Stimulated activated CD8-positive, alpha-beta memory T cell treated with anti-CD3 and anti-CD28 coated beads, Interleukin-4, amount 100 ng/mL, for 48 hours (primary cell): ENCODE results near the gene ULK2.
"Not testable (repeated sequence)": the region's sequence is repeated elsewhere in the genome, so short reads cannot be mapped to it uniquely, and the experiment has no call there.

Experiments
- DNase-seq: peaks from one replicate; pipeline ENCODE4 v3.0.0-alpha.2; 2020

ULK2 gene

DNA sequence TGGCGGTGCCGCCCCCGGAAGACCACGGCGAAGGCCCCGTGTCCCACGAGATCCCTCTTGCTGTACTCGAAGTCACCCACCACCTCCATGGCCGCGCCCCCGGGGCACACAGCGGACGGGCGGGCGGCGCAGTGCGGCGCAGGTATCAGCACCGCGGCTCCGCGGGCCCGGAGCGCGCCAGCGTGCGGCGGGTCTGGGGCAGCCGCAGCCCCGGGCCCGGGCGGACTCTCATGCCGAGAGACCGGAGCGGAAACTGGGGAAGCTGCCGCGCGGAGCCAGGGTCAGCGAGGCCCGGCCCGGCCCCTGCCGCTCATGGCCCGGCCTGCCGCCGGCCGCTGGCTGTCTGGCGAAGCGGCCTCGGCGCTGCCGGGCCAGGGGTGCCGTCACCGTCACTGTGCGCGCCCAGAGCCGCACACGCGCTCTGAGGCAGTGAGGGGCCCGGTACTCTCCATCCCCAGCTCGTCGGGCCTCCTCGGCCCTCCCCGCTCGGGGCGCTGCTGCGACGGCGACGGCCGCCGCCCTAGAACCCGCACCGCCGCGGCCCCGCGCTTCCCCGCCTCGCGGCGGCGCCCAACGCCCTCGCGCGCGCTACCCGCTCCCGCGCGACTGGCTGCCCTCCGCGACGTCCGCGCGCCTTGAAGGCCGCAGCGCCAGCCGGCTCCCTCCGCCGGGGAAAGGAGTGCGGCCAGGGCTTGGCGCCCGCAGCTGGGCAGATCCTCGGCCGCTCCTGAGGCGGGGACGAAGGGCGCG is at the start of gene ULK2:
Gene ULK2 (minus strand): TSS at position 608 of the 750 bp plus-strand sequence. CDS start 519 bp downstream, at position 89.
- peak; percentile 61 for DNase-seq

DNA sequence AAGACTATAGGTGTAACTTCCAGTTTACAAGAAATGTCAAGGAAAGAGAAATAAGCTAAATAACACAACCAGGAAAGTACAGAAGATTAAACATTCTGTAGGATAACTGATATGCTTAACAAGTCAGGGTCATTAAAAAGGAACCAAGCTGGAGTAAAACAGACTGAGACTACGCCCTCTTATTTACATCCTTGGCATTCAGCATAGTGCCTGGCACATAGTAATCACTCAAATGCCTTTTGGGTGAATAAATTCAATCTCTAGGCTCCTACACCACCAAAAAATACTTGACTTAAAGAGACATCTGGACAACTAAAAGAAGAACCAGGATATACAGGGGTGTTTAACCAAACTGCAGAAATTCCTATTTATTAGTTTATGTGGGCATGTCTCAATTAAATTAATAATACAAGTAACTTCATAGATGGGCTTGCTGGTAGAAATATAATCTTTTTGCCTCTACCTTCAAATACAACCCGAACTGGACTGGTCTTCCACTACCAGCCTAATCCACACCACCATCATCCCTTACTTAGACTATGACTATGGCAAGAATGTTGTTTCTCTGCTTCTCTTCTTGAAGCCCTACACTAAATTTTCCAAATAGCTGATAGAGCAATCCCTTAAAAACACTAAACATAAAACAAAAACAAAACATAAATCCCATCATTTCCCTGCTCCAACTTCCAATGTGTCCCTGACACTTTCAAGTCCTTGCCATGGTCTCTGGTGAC is 47.7 kb upstream of the ULK2 start:
- no peak for DNase-seq

DNA sequence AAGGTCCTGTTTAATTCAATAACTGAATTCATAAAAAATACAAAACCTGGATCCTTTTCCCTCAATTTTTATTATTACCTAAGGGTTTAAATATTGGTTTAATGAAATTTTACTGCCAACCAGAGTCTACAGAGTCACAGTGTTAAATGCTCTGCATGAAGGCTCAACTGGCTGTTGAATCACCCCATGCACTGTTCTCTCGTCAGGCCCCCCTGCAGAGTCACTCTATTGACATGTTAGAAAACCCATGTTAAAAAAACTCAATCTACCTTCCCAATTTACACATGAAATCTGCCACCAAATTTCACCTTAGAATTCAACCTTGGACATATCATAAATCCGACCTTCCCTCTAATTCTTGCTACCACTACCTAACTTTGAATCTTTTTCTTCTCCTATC is 43.3 kb upstream of the ULK2 start:
- no peak for DNase-seq

DNA sequence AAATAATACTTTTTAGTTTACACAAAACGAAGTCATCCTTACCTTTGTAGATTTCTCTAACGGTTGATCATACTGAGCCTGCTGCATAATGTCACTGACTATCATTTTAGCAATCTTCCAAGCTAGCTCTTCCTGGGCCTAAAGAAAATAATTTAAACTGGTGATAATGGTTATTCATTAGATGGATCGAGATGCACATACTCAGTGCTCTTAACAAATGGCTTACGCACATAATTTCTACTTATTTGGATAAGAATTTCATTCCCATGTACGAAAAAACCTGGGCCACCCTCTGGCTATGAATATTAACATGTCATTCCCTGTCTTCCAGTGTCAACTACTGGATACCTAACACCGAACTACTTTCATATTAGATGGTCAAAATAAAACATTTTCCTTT is 41.4 kb upstream of the ULK2 start:
- no peak for DNase-seq

DNA sequence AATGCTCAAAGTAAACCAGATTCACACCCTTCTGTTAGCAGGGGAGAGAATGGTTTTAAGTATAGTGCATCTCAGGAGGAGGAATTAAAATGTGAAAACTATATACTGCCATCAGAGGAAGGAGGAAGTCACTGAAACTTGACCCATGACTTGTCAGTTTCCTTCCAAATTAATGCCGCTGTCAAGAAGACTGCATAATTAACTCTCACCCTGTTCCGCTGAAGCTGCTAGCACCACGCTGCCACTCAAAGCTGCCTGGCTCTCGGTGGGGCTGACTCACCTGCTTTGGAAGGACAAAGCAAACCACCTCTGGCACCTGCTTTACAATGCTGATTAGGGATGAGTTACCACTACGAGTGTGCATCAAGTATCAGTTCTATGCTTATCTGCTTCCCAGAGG is 37.8 kb upstream of the ULK2 start:
- DNase-seq = no peak

DNA sequence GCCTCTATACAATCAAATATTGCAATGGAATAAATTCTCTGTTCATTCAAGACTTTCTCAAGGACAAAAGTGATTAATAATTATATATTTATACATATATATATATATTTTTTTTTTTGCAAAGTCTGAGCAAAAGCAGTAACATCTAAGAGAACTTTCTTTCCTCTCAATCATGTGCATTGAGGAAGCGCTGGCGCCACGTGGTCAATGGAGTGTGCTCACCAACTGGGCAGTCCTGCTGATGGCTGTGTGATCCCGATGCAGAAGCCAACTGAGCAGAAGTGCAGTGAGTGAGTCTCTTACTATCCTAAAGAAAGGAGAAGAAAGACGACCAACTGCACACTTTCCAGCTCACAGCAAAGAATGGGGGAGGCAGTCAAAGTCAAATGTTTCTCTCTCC is 37.2 kb upstream of the ULK2 start:
- no peak for DNase-seq

DNA sequence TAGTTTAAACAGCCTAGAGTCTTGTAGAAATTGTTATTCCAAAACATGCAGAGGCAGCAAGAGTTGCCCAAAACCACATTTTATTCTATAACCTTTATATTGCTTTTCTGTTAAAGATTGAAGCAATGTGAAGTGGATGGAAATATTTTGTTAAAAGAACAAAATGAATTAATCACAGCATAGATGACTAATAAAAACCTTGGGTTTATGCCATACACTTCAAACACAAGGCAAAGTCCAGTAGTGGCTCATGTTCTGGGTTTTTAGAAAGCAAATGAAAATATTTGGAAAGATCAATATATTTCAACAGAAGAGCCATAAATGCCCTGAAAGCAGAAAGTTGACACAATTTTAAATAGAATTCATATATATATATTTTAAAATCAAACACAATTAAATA is 36.7 kb upstream of the ULK2 start:
- no peak for DNase-seq

DNA sequence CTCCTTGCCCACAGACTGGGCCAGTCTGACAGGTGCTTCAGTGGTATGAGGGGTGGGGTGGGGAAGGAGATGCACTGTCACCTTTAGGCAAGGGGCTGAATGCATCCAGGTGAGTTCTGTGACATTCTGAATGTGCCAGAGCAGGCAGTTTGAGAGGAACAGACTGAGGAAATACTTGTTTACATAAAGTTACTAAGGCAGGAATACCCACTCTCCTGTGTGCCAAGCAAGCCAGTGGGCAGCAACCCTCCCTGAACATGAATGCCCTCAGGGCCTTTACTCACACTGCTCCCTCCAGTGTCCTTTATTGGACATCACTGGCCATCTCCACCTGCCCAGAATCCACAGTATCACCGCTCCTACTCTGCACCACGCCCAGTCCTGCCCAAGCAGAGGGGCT is 33.1 kb upstream of the ULK2 start:
- DNase-seq = no peak

DNA sequence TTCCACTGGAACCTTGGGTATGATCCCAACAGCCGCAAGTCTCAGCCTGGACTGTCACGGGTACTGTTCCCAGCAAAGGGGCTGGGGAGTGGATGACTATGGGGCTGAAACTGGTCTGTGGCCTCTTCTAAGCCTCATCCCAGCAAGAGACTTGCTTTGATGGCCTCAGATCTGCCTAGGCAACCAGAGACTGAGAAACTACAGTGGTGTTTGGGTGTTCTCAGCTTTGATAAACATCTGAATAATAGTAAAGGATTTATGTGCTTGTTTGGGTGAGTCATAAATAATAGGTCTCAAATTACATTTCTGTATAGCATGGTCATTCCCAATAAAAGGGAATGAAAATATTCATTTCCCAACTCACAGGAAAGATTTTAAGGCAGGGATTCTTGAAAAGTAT is 30.2 kb upstream of the ULK2 start:
- no peak for DNase-seq

DNA sequence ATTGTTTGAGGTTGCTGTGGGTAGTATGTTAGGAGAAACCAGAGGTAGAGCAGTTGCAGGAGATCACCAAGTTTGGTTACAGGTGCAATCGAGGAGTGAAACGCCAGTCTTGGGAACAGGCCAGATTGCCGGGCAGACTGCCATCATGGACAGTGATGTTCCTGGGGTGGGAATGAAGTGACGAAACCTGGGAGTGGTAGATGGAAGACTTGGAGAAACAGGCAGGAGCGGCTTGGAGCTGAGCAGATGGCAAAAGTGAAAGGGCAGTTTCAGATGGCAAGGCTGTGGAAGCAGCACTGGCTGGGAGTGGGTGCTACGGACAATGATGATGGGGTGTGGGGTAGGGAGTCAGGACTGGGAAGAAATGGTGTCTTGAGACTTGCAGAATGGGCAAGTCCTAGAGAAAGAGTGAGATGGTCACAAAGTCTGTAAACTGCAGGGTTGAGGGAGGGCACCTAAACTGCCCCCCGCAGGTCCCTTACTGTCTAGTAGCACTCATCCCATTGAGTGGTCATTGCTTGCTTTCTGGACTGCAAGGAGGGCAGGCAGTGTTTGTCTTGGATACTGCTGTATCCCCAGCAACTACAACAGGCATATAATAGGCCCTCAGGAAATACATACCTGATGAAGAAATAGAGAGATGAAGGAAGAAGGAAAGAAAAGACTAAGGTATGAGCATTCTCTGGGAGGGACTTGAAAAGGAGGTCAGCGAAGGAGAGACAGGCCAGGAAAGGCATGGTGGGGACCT is 29.5 kb upstream of the ULK2 start:
- DNase-seq = no peak

DNA sequence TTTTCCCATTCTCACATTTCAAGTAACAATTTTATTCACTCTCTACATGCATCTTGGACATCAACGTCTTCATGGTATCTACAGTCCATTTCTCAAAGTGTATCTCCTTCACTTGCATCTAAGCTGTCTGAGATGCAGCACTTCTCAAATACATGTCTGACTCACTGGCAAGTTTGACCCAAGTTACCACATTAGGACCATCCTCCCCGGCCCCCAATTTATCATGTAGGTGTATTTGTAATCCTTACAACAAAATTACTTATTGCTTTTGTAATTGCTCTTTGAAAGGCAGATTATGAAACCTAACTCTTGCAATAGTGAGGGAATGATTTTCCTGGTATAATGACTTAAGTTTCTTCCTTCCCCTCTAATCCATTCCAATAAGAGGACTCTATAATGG is 28.9 kb upstream of the ULK2 start:
- no peak for DNase-seq

DNA sequence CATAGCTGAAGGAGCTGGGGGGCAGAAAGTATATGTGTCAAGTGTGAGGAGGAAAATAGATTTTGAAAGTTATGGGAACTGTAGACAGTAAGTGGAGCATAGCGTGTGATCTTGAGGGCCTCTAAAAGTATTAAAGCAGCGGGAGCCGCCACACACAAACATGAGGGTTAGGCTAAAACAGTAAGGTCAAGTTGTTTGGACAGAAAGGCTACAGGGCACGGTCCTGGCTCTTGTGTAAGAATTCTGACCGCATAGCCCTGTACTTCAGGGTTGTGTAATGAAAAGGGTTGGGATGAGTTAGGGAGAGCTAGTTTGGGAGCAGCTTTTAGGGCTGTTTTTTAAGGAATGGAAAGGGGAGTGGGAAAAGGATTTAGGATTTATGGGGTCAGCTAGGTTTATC is 22.8 kb upstream of the ULK2 start:
- DNase-seq = not testable (repeated sequence)

DNA sequence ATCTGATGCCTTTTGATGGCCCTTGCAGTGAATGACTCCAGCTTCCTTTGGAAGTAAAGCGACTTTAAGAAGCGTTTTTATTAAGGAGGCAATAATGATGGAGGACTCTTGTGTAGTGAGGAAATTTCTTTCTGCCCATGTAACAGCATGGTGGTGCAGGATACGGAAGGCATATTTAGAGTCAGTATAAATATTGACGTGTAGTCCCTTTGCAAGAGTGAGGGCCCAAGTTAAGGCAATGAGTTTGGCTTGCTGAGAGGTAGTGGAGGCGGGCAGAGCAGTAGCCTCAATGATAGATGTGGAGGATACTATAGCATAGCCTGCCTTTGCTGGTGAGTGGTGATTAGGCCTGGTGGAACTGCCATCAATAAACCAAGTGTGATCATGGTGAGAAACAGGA is 22.3 kb upstream of the ULK2 start:
- DNase-seq = not testable (repeated sequence)

DNA sequence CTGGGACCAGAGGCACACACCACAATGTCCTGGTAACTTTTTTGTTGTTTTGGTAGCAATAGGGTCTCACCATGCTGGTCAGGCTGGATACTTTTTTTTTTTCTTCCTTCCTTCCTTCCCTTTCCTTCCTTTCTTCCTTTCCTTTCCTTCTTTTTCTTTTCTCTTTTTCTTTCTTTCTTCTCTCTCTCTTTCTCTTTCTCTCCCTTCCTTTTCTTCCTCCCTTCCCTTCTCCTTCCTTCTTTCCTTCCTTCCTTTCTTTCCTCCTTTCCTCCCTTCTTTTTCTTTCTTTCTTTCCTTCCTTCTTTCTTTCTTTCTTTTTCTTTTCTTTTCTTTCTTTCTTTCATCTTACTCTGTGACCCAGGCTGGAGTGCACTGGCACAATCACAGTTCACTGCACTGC is 18.4 kb upstream of the ULK2 start:
- no peak for DNase-seq

DNA sequence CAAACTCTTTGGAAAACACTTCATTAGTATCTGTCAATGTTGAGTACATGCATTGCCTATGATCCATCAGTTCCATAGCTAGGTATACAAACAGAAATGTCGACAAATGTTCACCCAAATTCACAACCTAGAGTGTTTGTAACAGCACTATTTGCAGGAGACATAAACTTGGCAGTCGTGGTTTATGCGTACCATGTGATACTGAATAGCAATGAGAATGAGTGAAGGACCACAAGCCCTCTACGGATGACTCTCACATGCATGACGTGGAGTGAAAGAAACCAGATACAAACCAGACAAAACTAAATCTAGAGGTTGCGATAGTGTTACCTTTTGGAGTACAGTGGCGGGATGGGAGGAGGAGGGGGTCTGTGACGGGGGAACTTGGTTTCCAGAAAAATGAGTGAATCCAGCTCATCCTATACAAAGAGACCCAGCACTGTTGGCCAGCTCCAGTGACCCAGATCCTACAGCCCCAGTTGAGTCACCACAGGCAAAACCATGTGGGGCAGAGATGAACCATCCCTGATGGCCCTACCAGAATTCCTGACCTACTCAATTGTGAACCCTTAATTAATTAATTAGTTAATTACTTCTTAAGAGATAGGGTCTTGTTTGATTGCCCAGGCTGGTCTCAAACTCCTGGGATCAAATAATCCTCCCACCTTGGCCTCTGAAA is 15.9 kb upstream of the ULK2 start:
- DNase-seq = no peak

DNA sequence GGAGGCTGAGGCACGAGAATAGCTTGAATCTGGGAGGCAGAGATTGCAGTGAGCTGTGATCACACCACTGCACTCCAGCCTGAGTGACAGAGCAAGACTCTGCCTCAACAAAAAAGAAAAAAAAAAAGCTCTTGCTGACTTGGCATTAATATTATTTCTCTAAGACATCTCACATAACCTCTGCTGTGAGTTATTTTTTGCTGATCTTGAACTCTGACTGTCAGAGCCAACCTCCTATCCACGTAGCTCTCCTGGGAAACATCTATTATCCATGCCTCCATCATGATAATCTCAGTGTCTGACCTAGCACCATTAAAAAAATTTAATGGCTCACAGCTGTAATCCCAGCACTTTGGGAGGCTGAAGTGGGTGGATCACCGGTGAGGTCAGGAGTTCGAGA is 12.7 kb upstream of the ULK2 start:
- no peak for DNase-seq

DNA sequence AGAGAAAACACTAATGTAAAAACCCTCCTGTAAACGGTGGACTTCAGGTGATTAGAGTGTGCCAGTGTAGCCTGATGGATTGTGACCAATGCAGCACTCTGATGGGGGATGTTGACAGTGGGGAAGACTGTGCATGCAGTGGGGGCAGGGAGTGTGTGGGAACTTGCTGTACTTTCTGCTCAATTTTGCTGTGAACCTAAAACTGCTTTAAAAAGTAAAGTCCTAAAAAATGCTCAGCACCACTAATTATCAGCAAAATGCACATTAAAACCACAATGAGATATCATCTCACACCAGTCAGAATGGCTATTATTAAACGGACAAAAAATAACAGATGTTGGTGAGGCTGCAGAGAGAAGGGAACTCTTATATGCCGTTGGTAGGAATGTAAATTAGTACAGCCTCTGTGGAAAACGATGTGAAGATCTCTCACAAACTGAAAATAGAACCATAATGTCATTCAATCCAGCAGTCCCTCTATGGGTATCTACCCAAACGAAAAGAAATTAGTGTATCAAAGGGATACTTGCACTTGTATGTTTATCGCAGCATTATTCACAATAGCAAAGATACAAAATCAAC is 9.7 kb upstream of the ULK2 start:
- no peak for DNase-seq

DNA sequence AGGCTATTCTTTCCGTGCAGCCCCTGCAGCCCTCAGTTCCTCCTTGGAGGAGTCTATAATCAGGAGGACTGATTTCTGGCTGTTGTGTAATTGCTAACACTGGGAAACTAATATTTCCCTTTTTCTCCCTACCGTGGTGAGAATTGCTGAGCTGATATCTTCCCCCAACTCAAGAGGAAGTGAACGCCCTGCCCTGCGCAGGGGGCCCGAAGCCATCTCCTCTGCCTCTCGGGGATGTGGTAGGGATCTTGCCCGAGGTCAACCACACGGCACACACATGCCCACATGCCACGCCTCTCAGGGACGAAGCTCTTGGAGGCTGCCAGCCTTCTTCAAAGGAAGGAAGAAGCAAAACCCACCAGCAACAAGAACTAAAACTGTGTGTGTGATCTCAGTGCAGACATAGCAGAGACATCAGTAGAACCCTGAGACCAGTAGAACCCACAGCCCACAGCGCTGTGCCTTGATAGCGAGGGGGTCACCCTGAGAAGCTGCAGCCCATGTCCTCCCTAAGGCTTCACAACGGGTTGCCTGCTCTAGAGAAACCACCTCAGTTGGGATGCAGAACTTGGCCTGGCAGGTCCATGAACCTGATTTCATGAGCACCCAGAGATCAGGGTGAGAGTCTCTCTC is 8.9 kb upstream of the ULK2 start:
- DNase-seq = peak; percentile 45

DNA sequence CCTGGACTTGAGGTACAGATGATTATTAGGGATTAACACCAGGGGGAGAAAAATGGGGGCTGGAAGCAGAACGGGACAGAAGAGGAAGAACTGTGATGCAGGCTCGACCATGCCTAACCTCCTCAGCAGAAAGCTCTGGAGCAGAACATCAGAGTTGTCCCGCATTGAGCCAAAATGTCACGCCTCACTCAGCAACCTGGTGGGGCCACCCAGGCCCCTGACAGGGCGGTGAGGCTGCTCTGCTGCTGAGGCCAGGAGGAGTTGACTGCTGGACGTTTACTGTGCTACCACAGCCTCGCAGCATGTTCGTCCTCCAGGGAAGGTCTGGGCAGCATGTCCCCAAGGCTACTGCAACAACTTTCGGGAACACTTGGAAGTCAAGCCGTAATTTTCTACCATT is 6.5 kb upstream of the ULK2 start:
- DNase-seq = no peak

DNA sequence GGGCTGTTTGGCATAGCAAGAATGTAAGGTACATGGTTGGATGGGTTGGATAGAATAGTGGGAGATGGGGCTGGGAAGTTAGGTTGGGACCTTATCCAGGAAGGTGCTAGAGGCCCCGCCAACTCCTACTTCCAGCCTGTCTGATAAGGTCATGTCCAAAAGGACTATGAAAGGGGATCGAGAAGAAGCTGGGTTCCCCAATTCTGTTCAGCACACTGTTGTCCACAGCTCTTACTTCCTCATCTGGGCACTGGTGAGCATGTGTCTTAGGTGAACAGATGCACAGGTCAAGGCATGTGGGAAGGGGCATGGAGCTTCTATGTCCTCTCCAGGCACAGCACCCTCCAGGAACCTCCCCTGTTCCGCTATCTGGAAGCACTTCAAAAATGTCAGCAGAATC is 5.6 kb upstream of the ULK2 start:
- DNase-seq = no peak

DNA sequence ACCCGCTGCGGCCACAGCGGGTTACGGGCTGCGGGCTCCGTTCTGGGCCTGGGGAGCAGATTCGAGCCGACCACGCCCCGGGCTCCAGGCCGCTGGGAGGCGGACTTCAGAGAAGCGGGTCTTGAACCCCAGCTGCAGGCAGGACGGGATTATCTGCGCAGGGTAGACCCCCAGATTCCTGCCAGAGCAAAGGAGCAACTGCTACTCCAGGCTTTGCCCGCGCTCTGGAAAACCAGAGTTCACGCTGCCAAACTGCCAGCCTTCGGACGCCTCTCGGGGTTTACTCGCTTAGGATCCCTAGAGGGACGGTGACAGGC is 301 bp upstream of the ULK2 start:
- no peak for DNase-seq

DNA sequence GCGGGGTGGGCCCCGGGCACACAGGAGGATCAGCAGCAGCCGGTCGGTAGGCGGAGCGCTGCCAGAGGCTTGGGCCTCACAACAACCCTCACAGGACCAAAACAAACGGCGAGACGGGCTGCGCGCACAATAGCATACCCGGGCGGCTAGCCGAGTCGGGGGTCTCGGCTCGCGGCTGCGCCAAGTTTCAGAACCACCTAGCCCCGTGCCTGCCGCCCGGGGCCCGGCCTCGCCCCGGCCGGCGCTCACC is 732 bp downstream of the ULK2 start:
- peak; percentile 69 for DNase-seq

DNA sequence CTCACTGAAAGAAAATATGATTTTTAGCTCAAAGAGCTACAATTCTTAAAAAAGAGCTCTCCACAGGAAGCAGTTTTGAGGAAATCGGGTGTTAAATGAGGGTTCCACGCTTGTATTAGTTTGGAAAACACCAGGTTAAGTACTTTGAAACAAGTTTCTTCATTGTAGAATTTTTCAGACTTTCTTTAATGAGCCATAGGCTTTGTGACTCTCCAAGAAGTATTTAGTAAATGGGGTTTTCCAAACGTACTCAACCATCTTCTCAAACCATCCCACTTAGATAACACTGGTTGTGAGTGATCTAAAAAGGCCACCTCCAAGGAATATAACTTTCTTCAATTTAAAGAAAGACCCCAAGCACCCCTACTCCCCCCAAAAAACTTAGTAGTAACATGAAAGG is 2.7 kb downstream of the ULK2 start:
- no peak for DNase-seq
